Measurements from ENCODE around the gene PLXNA4.

The PLXNA4 gene

GRCh38 chr7:132564849-132565248, 11.4 kb downstream of the PLXNA4 start:
- in situ Hi-C loops (cut with HindIII; ENCODE audit: low sequenced_read_pairs), result no loop called here

- in situ Hi-C loops (cut with HindIII; ENCODE audit: low sequenced_read_pairs), result no loop called here
Observed at GRCh38 chr7:132564090-132564489, 12.2 kb downstream of the PLXNA4 start.

GRCh38 chr7:132562690-132563089, 13.6 kb downstream of the PLXNA4 start:
- in situ Hi-C loops (cut with HindIII; ENCODE audit: low sequenced_read_pairs), result no loop called here

DNA sequence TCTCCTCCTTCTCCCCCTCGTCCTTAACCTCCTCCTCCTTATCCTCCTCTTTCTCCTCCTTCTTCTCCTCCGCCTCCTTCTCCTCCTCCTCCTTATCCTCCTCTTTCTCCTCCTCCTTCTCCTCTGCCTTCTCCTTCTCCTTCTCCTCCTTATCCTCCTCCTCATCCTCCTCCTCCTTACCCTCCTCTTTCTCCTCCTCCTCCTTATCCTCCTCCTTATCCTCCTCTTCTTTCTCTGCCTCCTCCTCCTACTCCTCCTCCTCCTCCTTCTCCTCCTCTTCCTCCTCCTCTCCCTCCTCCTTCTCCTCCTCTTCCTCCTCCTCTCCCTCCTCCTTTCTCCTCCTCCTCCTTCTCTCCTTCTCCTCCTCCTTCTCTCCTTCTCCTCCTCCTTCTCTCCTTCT, 14.5 kb downstream of the PLXNA4 start:
- in situ Hi-C loops (cut with HindIII; ENCODE audit: low sequenced_read_pairs), result no loop called here

GRCh38 chr7:132560825-132561529, 15.3 kb downstream of the PLXNA4 start:
- in situ Hi-C loops (cut with HindIII; ENCODE audit: low sequenced_read_pairs), result no loop called here

DNA sequence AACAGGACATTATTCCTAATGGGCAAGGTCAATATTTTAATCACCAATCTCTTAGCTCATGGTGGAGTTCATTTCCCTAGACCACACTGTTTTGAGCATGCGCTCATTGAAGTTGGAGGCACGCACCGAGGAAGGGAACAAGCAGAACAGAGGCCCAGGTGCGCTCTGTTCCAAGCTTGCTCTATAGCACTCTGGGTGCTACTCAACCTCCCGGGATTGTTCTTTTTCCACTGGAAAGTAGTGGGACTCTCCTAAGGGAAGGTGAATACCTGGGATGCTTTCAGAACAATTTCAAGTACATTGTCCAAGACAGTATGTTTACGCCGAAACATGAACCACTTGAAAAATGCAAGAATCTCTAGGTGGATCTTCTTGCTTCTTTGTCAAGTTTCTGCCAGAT, 16.2 kb downstream of the PLXNA4 start:
- in situ Hi-C loops (cut with HindIII; ENCODE audit: low sequenced_read_pairs), result no loop called here

- in situ Hi-C loops (cut with HindIII; ENCODE audit: low sequenced_read_pairs), result no loop called here
Observed at GRCh38 chr7:132558815-132559214, 17.5 kb downstream of the PLXNA4 start.

- in situ Hi-C loops (cut with HindIII; ENCODE audit: low sequenced_read_pairs), result no loop called here
Observed at GRCh38 chr7:132557489-132558044, 18.7 kb downstream of the PLXNA4 start.

- in situ Hi-C loops (cut with HindIII; ENCODE audit: low sequenced_read_pairs), result no loop called here
Observed at GRCh38 chr7:132554446-132554845, 21.8 kb downstream of the PLXNA4 start.

- in situ Hi-C loops (cut with HindIII; ENCODE audit: low sequenced_read_pairs), result no loop called here
Observed at GRCh38 chr7:132553031-132553430, 23.2 kb downstream of the PLXNA4 start.

DNA sequence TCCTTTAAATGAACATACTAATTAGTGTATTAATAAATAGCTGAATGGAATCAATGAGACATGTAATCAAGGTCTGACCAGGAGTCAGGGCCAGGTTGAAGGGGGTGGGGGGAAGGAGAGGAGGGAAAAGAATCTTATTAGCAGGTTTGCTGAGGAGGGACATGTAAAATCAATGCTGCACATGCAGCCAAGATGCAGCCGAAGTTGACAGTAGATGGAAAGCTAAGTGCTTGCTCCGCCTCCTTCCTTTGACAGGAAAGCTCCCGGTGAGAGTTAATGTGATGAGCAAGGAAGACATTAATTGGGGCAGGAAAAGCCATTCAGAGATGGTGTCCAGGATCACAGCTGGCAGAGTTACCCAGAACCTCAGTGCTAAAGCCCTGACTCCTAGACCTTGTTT, 24.4 kb downstream of the PLXNA4 start:
- in situ Hi-C loops (cut with HindIII; ENCODE audit: low sequenced_read_pairs), result no loop called here

GRCh38 chr7:132551439-132551838, 24.8 kb downstream of the PLXNA4 start:
- in situ Hi-C loops (cut with HindIII; ENCODE audit: low sequenced_read_pairs), result no loop called here

GRCh38 chr7:132548489-132549078, 27.7 kb downstream of the PLXNA4 start:
- in situ Hi-C loops (cut with HindIII; ENCODE audit: low sequenced_read_pairs), result no loop called here

DNA sequence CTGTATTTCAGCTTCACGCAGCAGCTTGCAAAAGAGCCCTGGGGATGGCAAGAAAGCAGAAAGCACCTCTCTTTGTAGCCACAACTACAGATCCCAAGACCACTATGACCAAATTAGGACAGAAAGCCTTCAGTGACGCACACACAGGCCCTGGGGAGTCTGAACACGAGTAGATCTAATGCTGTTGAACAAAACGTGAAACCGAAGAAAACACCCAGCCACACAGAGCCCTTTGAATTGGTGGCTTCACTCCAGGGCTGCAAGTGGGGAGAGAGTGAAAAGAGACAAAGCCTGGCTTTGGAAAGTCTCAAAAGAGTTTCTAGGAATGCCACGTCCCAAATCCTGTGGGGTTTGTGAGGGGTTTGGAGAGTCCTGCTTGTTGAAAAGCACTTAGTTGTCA, 28.4 kb downstream of the PLXNA4 start:
- in situ Hi-C loops (cut with HindIII; ENCODE audit: low sequenced_read_pairs), result no loop called here

DNA sequence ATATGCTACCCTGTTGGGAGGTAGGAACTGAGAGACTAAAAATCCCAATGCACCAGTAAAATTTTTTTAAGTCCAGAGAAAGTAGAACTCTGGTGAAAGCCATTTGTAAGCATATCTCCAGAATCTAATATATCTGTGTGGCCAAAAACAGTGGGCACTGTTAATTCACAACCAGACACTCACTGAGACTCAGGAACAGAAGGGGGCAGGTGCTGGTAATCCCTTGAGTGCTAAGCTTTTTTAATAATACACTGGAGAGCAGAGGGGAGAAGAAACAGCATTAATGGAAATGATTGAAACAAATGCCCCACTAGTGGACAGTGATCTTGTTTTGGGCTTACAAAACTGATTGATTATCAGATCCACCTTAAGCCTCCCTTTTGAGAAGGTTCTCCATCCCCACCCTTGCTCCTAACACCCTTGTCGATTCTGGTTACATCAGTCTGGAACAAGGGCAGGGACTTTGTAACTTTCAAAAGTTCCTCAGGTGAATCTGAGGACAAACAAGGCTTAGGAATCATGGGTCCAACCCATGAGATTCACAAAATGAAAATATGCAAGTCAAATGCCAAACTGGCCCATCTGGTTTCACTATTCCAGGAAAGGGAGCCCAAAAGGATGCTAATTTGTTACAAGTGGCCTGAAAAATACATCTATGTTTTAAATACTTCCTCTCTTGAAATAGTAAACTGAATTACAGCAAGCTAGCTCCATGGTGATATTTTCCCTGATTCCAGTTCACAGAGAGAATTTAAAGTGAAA, 29.7 kb downstream of the PLXNA4 start:
- in situ Hi-C loops (cut with HindIII; ENCODE audit: low sequenced_read_pairs), result no loop called here

GRCh38 chr7:132545756-132546155, 30.5 kb downstream of the PLXNA4 start:
- in situ Hi-C loops (cut with HindIII; ENCODE audit: low sequenced_read_pairs), result no loop called here

GRCh38 chr7:132544999-132545398, 31.3 kb downstream of the PLXNA4 start:
- in situ Hi-C loops (cut with HindIII; ENCODE audit: low sequenced_read_pairs), result no loop called here

DNA sequence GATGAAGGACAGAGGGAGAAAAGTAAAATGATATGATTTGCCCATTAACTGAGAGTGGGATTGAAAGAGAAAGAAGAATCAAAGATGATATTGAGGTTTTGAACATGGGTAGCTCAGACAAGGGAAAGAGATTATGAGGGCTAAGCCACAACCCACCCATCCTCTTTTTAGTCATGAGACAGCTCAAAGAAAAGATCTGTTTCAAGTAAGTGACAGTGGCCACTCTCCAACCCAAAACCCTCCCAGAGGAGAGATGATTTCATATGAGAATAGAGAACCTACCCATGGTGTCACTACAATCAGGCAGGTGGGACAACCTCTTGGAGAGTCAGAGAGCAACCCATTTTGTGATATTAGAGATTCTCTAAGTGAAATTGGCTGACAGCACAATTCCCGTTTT, 32.2 kb downstream of the PLXNA4 start:
- in situ Hi-C loops (cut with HindIII; ENCODE audit: low sequenced_read_pairs), result no loop called here

DNA sequence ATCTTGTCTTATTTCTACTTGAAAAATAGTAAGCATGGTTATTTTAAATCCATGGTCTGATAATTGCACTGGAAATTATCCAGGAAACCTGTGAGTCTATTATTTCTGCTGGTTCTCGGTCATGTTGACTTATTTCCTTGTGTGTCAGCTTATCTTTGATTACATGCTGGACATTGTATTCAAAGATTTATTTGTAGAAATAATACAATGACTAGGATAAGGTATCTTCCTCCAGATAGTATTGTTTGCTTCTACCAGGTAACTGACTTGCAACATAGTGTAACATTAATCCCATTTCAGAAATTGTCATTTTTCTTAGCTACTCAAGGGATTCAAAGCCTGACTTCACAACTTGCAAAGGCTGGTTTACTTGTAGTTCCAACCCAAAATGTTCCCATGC, 33.4 kb downstream of the PLXNA4 start:
- in situ Hi-C loops (cut with HindIII; ENCODE audit: low sequenced_read_pairs), result no loop called here

DNA sequence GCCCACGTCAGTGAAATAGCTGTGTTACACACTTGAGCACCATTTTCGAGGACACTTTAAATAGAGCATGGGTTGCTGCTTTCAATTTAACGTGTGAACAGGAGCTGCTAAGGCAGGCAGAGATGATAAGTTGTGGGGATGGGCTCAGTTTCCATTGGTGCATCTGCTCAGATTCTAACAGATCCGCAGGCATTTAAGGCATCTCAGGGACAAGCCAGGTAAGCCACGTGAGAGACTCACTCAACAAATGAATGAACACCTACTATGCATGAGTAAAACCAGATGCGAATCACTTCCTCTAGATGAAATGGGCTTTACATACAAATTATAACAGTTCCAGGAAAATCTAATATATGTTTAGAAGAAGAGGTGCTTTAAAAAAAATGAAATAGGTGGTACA, 34.6 kb downstream of the PLXNA4 start:
- in situ Hi-C loops (cut with HindIII; ENCODE audit: low sequenced_read_pairs), result no loop called here

- in situ Hi-C loops (cut with HindIII; ENCODE audit: low sequenced_read_pairs), result no loop called here
Observed at GRCh38 chr7:132537456-132538145, 38.7 kb downstream of the PLXNA4 start.

Measured in DLD1 (cell line).